Hypothalamus (tissue), 51 donors: ENCODE measurements around the gene GNG4.
"Not testable (repeated sequence)": the region's sequence is repeated elsewhere in the genome, so short reads cannot be mapped to it uniquely, and the experiment has no call there.

Experiments used
- DNase-seq, 51 donors: peaks; one replicate each; lab custom pipeline; 2025; lab: John Stamatoyannopoulos, UW

Gene GNG4

DNA sequence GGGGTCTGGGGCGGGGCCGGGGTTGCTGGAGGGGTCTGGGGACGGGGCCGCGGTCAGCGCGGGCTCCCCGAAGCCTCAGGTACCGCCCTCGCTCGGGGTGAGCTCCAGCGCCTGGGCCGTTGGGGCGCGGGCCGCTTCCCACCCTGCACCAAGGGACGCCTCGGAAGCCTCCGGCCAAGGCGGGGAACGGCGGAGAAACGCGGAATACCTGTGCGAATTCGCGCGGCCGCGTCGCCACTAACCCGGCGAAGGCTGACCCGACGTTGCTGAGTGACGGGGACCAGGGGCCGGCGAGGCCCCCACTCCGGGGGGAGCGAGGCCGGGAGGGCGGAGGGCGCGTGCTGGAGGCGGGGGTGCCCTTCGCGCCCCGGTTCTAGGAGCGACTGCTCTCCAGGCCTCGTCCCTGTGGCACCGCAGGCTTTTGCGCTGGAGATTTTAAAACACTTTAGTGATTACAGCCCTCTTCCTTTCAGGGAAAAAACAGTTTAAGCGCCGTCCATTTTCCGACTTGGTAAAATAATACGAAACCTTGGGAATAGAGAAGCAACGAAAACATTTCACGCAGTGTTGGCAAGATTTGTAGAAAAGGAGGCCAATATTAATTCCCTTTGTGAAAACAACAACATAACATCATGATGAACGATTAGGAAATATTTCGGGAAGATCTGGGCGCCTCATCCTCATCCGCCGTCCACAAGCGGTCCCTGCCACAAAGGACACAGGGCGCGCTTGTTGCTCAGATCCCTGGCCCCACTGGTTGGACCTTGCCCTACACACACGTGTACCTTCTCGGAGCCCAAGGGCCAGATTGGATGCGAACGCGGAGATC is 971 bp upstream of the GNG4 start:
- peak in 10 of 51 donors; percentile 6 to 37 (median 18) for DNase-seq

GRCh38 chr1:235648954-235649367 is 623 bp downstream of the GNG4 start:
- DNase-seq = peak in 12 of 51 donors; percentile 6 to 46 (median 18)

DNA sequence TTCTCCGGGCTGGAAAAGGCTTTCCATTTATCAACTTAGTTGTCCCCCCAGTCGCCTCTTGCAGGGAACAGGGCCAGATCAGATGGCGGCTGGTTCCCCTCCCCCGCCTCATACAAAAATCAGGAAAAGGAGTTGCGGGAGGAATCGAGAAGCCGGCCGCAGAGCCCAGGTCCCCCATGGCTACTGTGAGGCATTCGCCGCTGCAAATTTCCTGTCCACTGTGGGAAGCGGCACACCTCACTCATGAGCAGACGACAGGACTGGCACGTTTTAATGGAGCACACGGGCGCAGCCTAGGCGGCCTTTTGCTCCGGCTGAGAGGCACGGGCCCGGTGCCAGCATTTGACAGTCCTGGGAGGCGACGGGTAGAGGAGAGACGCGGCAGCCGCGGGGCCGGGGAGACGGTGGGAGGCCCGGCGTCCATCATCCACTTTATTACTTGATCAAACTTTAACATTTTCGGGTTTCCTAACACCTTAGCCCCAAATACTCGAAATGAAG is 1.1 kb downstream of the GNG4 start:
- peak in 9 of 51 donors; percentile 12 to 46 (median 15) for DNase-seq

DNA sequence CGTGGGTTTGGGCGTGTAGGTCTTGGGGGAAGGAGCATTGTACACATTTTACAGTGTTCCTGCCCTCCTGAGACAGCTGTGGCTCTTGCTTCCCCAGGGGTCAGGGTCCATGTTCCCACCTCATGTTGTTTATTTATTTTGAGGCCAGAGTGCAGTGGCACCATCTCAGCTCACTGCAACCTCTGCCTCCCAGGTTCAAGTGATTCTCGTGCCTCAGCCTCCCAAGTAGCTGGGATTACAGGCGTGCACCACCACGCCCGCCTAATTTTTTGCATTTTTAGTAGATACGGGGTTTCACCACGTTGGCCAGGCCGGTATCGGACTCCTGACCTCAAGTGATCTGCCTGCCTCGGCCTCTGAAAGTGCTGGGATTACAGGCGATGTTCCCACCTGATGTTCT is 2.0 kb downstream of the GNG4 start:
- DNase-seq = not testable (repeated sequence)

GRCh38 chr1:235646463-235646862 is 3.1 kb downstream of the GNG4 start:
- DNase-seq = peak in 3 of 51 donors; percentile 8 to 27 (median 26)

DNA sequence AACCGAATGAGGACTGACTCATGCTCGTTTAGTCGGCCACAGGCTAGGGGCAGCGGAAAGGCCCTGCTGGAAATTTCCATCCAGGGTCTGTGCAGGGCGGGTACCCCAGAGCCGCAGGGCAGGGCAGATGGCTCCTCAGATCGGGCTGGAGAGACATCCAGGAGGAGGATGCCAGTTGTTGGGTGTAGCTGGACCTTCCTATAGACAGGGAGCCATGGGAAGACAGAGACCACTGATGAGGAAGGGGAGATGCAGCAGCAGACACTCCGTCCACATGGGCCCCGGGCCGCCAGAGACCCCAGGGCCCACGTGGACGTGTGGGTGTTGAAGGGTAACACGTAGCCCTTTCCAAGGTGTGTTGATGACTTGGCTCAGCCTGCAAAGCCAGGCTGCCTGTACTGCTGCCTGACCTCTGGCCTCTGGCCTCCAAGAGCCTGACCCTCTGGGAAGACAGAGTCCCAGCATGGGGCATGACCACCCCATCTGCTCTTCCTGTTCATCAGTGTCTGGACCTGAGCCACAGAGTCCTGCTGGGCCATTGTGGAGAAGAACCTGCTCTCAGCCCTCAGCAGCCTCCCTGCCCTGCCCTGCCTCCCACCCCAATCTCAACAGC is 4.8 kb downstream of the GNG4 start:
- no peak for DNase-seq

DNA sequence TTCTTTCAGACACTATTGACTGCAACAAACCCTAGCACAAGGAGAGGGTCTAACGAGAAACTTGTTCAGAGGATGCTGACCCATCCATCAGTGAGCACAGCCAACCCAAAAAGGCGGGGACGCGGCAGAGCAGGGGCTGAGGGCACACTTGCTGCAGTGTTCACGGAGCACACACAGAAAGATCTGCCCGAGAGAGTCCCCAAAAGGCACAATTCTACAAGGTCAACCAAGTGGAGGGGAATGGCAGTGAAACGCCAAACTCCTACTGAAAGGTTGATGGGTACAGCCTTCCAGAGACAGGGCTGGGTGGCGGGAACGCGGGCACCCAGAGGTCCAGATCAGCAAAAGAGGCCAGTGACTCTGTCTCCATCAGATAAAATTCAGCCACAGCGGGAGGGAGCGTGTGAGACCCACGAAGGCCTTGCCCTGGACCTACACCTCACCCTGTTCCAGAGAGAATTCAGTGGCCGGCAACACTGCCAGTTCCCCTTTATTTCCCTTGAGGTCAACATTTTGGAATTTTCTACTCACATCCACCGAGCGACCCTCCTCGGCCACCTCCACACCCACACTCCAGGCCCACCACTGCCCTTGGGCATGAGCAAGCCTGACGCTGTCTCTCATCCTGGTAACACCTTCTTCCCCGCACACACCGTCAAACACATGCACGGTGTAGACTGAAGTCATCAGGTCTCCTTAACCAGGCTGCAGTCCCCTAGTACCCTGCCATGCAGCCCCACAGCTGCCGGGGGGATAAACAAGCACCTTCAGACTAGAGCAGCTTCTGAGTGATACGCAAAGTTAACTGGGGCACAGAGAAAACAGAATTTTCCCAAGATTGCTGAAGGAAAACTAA is 5.5 kb downstream of the GNG4 start:
- DNase-seq = no peak

DNA sequence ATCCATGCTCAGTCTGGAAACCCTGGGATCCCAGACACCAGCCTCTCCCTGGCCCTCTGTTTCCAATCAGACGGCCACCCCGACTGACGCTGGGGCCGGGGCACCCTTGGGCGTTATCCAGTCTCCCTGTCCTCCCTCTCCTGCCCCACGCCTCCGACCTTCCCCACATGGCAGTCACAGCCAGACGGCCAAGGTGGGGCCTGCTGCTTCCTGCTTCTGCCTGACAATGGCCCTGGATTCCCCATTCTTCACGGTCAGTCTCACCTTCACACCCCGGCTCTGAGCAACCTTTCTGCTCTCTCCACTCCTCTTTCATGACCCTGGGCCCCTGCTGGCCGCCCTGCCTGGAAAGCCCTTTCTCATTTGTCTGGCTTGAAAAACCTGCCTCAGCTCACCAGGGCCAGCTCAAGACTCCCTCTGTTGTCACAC is 6.6 kb downstream of the GNG4 start:
- no peak for DNase-seq

DNA sequence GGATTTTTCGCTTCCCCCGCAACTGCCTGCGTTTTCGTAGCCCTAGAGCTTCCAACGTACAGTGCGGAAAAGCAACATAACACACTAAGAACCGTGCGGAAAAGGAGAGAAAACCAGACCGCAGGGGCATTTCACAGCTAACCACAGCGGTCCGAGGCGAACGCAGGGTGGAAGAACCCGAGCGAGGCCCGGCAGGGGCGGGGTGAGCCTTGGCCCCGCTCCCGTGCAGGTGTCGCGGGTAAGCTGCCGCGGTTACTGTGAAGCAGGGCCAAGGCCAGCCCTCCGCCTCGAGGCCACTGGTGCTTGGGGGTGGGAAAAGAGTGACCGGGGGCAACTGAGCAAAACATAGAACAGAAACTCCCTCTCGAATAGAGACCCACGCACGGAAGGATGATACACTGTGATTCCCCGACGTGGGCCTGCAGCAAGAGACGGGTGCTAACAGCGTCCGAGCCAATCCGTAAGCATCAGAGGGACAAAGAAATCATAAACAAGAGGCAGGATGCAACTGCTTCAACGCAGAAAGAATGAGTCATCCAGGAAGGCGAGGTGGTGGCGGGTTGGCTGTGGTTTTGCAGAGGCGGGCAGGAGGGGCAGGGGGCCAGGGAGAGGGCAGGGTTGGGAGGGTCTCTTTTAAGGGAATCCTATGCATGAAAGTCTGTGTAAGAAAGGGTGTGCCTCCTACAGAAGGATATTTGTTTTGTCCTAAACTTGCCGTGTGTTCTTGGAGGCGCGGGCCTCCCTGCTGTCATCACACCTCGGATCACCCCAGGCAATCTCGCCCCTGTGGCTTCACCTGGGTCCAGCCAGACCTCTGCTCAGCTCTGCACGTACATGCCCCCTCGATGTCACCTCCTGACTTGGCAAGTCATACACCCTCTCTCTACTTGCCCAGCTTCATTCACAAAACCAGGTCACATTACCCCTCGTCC is 7.3 kb downstream of the GNG4 start:
- DNase-seq = no peak

- no peak for DNase-seq
Observed at GRCh38 chr1:235640580-235640979, 9.0 kb downstream of the GNG4 start.

DNA sequence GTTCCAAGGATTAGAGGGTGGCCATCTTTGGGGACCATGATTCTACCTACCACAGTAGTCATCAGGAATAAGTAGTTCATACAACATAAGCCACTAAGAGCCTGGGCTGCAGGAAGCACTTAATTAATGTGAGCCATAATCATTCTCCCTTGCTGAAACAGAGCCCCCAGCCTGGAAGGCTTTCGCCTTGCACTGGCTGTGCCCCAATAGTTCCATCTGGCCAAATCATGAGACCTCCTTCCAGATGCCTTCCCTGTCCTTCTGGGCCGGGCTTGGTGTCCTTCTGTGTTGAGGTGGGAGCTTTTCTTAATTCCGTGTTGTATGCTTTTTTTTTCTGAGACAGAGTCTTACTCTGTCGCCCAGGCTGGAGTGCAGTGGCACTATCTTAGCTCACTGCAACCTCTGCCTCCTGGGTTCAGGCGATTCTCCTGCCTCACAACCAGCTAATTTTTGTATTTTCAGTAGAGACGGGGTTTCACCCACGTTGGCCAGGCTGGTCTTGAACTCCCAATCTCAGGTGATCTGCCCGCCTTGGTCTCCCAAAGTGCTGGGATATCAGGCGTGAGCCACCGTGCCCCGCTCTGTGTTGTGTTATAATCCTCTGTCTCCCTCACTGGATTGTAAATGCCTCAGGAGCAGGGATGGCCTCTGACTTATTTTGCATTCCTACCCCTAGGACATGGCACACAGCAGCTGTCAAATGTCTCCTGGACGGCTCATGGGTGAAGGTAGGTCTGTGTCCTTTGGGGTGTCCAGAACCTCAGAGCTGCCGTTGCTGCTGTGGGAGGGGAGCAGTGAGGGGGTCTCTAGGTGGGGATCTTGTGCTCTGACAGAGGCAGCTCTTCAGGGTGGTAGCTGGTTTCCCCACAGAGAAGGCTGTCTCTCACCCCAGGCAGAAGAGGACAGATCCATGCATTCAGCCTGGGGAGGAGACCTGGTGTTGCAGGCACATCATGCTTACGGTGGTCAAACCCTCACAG is 10.1 kb downstream of the GNG4 start:
- no peak for DNase-seq

GRCh38 chr1:235638612-235639011 is 11.0 kb downstream of the GNG4 start:
- not testable (repeated sequence) for DNase-seq

GRCh38 chr1:235637756-235638534 is 11.6 kb downstream of the GNG4 start:
- no peak for DNase-seq

GRCh38 chr1:235635938-235636662 is 13.5 kb downstream of the GNG4 start:
- DNase-seq = no peak

DNA sequence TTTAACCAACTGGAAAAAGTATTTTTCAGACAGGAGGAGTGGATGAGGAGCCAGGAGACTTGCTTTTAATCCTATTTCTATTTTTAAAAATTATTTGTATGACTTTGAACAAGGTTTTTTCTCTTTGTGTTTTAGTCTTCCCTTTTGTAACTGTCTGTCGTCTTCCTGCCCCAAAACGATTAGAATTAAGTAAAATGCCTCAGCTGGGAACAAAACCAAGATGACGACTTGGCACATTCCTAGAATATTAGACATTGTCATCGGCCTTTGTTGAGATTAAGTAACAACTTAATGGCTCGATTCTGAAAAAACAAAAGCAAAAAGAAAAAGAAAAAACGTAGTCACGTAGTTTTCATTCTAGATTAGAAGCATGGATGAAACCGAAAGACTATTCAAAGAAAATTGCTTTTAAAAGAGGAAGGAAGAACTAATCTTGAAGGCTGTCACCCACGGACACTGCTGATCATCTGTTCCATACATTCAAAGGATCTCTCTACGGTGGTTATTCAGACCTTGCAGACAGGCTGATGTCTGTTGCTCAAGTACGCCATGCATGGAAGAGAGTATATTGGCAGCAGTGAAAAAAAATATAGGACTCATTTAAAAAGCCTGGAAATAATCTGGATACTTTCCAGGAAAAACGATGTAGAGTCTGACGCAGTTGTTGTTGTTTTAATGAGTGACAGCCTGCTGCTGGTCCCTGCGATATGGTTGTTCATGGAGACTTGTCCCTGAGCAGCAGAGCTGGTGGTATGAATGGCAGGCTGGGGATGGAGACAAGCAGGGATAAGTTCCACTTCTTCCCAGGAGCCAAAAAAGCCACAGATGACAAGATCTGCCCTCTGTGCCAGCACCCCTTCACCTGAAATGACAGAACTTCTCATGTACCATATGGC is 16.8 kb downstream of the GNG4 start:
- DNase-seq = peak in 1 of 51 donors; percentile 36

GRCh38 chr1:235631816-235632215 is 17.8 kb downstream of the GNG4 start:
- no peak for DNase-seq
